Breast epithelium (tissue), 3 donors: ENCODE data around the gene SLAIN2.

Experiments used
- POLR2AphosphoS5 ChIP-seq, 3 donors: sonication (generic); formaldehyde crosslinking; IDR thresholded peaks; one replicate each; pipeline ENCODE4 v1.6.1; 2017; ENCODE audit warnings: antibody characterized with exemption in 3 of 3
- TF ChIP-seq, protein P1 (sequence below), 3 donors: fragments of 450-650 bp; IDR thresholded peaks; one replicate each; pipeline ENCODE4 v1.5.1; 2016 to 2017; ENCODE audit warnings: antibody characterized with exemption in 3 of 3, mild to moderate bottlenecking in 3 of 3, moderate library complexity in 3 of 3

DNA sequence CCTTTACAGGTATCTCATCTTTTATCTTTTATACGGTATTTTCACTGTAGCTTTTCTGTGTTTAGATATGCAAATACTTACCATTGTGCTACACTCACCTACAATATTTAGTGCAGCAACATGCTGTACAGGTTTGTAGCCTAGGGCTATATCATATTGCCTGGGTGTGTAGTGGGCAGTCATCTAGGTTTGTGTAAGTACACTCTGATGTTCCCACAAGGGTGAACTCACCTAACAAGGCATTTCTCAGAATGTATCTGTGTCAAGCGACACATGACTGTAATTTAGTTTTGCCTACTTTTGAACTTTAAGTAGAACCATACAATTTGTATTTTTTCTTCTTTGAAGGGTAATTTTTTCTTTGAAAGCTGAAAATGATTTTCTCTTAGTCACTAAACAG, 87.6 kb downstream of the SLAIN2 start:
- TF ChIP-seq, protein P1, sequence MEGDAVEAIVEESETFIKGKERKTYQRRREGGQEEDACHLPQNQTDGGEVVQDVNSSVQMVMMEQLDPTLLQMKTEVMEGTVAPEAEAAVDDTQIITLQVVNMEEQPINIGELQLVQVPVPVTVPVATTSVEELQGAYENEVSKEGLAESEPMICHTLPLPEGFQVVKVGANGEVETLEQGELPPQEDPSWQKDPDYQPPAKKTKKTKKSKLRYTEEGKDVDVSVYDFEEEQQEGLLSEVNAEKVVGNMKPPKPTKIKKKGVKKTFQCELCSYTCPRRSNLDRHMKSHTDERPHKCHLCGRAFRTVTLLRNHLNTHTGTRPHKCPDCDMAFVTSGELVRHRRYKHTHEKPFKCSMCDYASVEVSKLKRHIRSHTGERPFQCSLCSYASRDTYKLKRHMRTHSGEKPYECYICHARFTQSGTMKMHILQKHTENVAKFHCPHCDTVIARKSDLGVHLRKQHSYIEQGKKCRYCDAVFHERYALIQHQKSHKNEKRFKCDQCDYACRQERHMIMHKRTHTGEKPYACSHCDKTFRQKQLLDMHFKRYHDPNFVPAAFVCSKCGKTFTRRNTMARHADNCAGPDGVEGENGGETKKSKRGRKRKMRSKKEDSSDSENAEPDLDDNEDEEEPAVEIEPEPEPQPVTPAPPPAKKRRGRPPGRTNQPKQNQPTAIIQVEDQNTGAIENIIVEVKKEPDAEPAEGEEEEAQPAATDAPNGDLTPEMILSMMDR (IDR thresholded peaks at IDR 0.05), result no peak
- no peak for TF ChIP-seq POLR2AphosphoS5 (IDR thresholded peaks at IDR 0.05)
